NT2/D1 (cell line): Measurements from ENCODE around the gene ELAPOR1.

Source experiments
- DNase-seq: peaks from one replicate; pipeline ENCODE4 v3.0.0-alpha.2; 2011; ENCODE audit warnings: low read depth, low spot score
- H3K27me3 ChIP-seq: 2 replicates; pipeline ENCODE4 v1.6.0; 2011; ENCODE audit warnings: mild to moderate bottlenecking; ENCODE audit not compliant: insufficient read length, insufficient read depth
- H3K36me3 ChIP-seq: 2 replicates; pipeline ENCODE4 v1.6.1; 2011; ENCODE audit warnings: mild to moderate bottlenecking, low read length, mixed read lengths; ENCODE audit not compliant: insufficient read depth, insufficient read length
- H3K4me1 ChIP-seq: 2 replicates; pipeline ENCODE4 v1.5.1; 2011; ENCODE audit not compliant: insufficient read depth, insufficient read length
- H3K4me3 ChIP-seq: 2 replicates; pipeline ENCODE4 v1.5.1; 2011; ENCODE audit warnings: low read depth; ENCODE audit not compliant: insufficient read length
- H3K9ac ChIP-seq: 2 replicates; pipeline ENCODE4 v1.6.0; 2011; ENCODE audit warnings: low read depth; ENCODE audit not compliant: insufficient read length
- H3K9me3 ChIP-seq: 2 replicates; pipeline ENCODE4 v1.5.1; 2011; ENCODE audit warnings: mild to moderate bottlenecking, low read length; ENCODE audit not compliant: insufficient read depth
- SUZ12 ChIP-seq: IDR thresholded peaks from 2 replicates; pipeline ENCODE4 v1.6.1; 2011; ENCODE audit not compliant: insufficient read length, insufficient read depth; ENCODE audit errors: extremely low read depth
- YY1 ChIP-seq: IDR thresholded peaks from 2 replicates; pipeline ENCODE4 v1.6.1; 2011; ENCODE audit not compliant: insufficient read length, insufficient read depth
- ZNF274 ChIP-seq: IDR thresholded peaks from 2 replicates; pipeline ENCODE4 v1.6.1; 2011; ENCODE audit warnings: mild to moderate bottlenecking, low read depth, low read length

ELAPOR1 gene

DNA sequence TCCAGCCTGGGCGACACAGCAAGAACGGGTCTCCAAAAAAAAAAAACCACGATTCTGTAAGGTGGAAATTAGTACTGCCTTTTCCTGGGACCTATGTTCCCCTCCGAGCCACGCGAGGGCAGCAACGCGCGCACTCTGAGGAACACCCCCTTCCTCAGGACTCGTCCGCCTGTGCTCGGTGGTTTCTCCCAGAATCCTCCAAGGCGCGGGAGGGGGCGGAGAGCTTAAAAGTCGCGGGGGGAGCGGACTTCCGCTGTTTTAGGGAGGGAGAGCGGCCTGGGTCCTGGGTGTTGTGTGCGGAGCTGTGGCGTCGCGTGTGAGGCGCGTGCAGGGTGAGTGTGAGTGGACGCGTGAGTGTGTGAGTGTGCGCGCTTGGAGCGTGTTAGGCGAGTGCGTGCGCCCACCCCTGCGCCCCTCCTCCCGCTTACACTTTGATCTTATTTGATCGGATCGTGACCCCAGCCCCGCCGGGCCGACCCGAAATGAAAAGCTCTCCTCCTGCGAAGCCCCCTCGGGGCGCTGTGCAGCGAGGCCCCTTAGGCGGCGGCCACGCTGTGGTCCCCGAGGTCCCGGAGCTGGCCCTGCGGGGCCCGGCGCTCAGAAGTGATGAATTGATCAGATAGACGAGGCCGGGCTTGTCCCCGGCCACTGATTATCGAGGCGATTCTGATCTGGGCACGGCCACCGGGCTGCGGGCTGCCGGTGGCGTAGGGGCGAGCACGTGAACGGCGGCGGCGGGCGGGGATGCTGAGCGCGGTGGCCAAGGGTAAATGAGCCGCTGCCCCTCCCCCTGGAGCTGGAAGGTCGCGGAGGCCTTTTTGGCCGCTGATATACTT, 13.8 kb upstream of the ELAPOR1 start:
- Histone ChIP-seq H3K4me1 (no peaks in the 10 kb centered on the region), H3K4me3 (peak overlapping the region; percentile 99)
- DNase-seq = peak; percentile 98

DNA sequence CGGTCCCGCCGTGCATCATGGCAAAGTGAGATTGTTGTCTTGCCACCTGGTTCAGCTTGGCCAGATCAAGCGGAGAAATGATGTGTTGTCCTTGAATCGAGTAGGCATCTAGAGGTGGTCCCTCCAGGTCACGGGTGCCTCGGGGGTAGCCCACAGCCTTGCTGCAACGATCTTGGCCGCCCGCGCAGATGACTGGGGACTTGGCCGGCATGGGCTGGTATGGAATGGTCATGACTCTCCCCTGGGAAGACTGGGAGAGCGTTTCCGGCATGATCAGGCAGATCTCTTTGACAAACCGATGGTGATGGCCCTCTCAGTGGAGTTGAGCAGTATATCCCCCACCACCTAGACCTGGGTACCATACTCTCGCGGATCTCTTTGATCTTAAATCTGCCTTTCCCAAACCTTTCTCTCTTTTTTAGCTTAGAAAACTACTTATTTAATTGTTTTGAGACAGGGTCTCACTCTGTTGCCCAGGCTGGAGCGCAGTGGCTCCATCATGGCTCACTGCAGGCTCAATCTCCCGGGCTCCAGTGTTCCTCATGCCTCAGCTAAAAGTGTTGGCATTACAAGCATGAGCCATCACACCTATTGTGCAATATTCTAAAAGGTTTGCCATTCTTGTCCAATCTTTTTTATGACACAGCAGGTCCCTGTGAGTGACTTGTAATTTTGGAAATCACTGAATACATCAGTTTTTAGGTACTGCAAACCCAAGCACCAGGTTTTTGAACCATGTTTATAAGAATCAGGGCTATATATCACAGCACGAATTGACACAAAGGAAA, 9.4 kb upstream of the ELAPOR1 start:
- H3K9me3 ChIP-seq = no peaks in the 10 kb centered on the region
- peaks cover 6% of the 10 kb centered on the region for H3K36me3 ChIP-seq
- H3K4me3 ChIP-seq = no peak overlapping the region
- H3K4me1 ChIP-seq = no peaks in the 10 kb centered on the region
- peaks cover under 1% of the 10 kb centered on the region for H3K27me3 ChIP-seq
- no peak for DNase-seq
- no peak overlapping the region for H3K9ac ChIP-seq
- TF ChIP-seq YY1 (no peak), ZNF274 (no peak), SUZ12 (no peak)

More for the DNA sequence above, 13.8 kb upstream of the ELAPOR1 start:
- H3K9me3 ChIP-seq = no peaks in the 10 kb centered on the region
- TF ChIP-seq SUZ12 (no peak), ZNF274 (no peak), YY1 (no peak)
- H3K36me3 ChIP-seq = peaks cover 10% of the 10 kb centered on the region
- peak overlapping the region; percentile 100 for H3K9ac ChIP-seq
- H3K27me3 ChIP-seq = no peaks in the 10 kb centered on the region

DNA sequence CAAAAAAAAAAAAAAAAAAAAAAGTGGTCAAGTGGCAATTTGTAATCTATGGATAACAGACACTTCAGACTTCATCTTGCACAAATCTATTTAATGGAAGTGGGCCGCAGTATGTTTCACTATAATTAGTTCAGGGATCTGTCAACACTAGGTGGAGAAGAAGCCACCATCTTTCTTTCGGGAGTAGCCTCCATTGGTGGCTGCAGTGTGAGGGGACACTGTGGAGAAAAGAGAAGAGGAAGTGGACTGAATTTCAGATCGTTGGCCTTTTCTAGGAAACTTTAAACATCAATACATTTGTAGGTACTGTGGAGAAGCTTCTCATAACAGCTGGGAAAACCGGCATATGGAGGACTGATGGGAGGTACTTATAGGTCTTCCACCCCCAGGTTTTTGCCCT, 8.0 kb upstream of the ELAPOR1 start:
- no peak for DNase-seq
- TF ChIP-seq ZNF274 (no peak), SUZ12 (no peak), YY1 (no peak)
- Histone ChIP-seq H3K36me3 (peaks cover 2% of the 10 kb centered on the region), H3K9ac (no peak overlapping the region), H3K9me3 (no peaks in the 10 kb centered on the region), H3K4me3 (no peak overlapping the region), H3K27me3 (peaks cover 13% of the 10 kb centered on the region), H3K4me1 (no peaks in the 10 kb centered on the region)

- no peaks in the 10 kb centered on the region for H3K9me3 ChIP-seq
These were observed 6.1 kb upstream of the ELAPOR1 start for GRCh38 chr1:109107785-109108184.

DNA sequence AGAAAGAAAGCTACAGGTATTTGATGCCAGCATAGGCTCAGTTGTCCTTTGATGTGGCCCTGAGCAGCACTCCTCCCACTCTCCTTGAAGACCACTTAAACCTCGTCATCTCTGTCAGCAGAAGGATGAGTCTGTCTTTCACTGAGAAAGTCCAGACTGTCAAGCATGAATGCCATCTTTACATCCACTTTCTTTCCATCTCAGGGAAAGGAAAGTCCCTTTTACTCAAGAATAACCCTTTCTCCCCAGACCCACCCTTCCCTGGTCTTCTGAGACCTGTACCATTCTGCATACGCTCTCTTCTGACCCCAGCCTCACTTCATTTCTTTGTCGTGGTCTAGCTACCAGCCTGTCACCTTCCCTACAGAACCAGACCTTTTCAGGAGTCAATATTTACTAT, 4.0 kb upstream of the ELAPOR1 start:
- peaks cover 53% of the 10 kb centered on the region for H3K27me3 ChIP-seq
- H3K9me3 ChIP-seq = no peaks in the 10 kb centered on the region
- H3K9ac ChIP-seq = no peak overlapping the region
- no peak for DNase-seq
- peaks cover 2% of the 10 kb centered on the region for H3K4me1 ChIP-seq
- H3K36me3 ChIP-seq = no peaks in the 10 kb centered on the region
- no peak overlapping the region for H3K4me3 ChIP-seq
- TF ChIP-seq YY1 (no peak), ZNF274 (no peak), SUZ12 (no peak)

More at GRCh38 chr1:109107785-109108184, 6.1 kb upstream of the ELAPOR1 start:
- H3K27me3 ChIP-seq = peaks cover 32% of the 10 kb centered on the region
- DNase-seq = no peak
- no peaks in the 10 kb centered on the region for H3K36me3 ChIP-seq
- no peaks in the 10 kb centered on the region for H3K4me1 ChIP-seq
- TF ChIP-seq YY1 (no peak), SUZ12 (no peak), ZNF274 (no peak)
- H3K9ac ChIP-seq = no peak overlapping the region
- H3K4me3 ChIP-seq = no peak overlapping the region

GRCh38 chr1:109111386-109112055, 2.4 kb upstream of the ELAPOR1 start:
- DNase-seq = no peak
- Histone ChIP-seq H3K36me3 (no peaks in the 10 kb centered on the region), H3K4me3 (no peak overlapping the region), H3K4me1 (peaks cover 2% of the 10 kb centered on the region), H3K9ac (no peak overlapping the region), H3K9me3 (no peaks in the 10 kb centered on the region), H3K27me3 (peaks cover 67% of the 10 kb centered on the region)
- TF ChIP-seq ZNF274 (no peak), YY1 (no peak), SUZ12 (no peak)
